Tibial artery (tissue), 4 donors: ENCODE measurements around the gene AP2B1.
"Not testable (repeated sequence)": the region's sequence is repeated elsewhere in the genome, so short reads cannot be mapped to it uniquely, and the experiment has no call there.

Experiments
- DNase-seq, 2 donors: peaks; one replicate each; pipeline ENCODE4 v3.0.0-alpha.2; 2019
- H3K27ac ChIP-seq, 2 donors: fragments of 200-600 bp; sonication (generic) in 1 of 2; 1 replicate in 1 of 2; 2 replicates in 1 of 2; pipeline ENCODE4 v1.5.1; 2018 to 2019; ENCODE audit warnings: mild to moderate bottlenecking in 1 of 2
- H3K27me3 ChIP-seq, 2 donors: fragments of 200-600 bp; sonication (generic) in 1 of 2; one replicate each; pipeline versions ENCODE4 v1.5.1 to v1.6.0; 2016 to 2019
- H3K36me3 ChIP-seq, 3 donors: fragments of 200-600 bp; sonication (generic) in 2 of 3; one replicate each; pipeline ENCODE4 v1.5.1; 2016 to 2019; ENCODE audit warnings: mild to moderate bottlenecking in 2 of 3
- H3K4me1 ChIP-seq, 4 donors: fragments of 200-600 bp; sonication (generic) in 2 of 4; 1 replicate in 3 of 4; 2 replicates in 1 of 4; pipeline ENCODE4 v1.5.1; 2016 to 2019
- H3K4me3 ChIP-seq, 2 donors: fragments of 200-600 bp; sonication (generic) in 1 of 2; 1 replicate in 1 of 2; 2 replicates in 1 of 2; pipeline ENCODE4 v1.5.1; 2018 to 2019; ENCODE audit warnings: mild to moderate bottlenecking in 2 of 2
- H3K9me3 ChIP-seq, 3 donors: fragments of 200-600 bp; sonication (generic) in 1 of 3; one replicate each; pipeline ENCODE4 v1.5.1; 2016 to 2019
- CTCF ChIP-seq, 2 experiments: fragments of 200-600 bp in 1 of 2; fragments of 450-650 bp in 1 of 2; IDR thresholded peaks; one replicate each; pipeline ENCODE4 v1.5.1; 2017 to 2019; ENCODE audit warnings: antibody characterized with exemption in 2 of 2, mild to moderate bottlenecking in 1 of 2, moderate library complexity in 1 of 2
- intact Hi-C: fragments of 100-400 bp; cut with DNase I; formaldehyde crosslinking; loops from one replicate; pipeline ENCODE4 v1.15.0; 2023; ENCODE audit warnings: low total_unique reads

AP2B1 gene

DNA sequence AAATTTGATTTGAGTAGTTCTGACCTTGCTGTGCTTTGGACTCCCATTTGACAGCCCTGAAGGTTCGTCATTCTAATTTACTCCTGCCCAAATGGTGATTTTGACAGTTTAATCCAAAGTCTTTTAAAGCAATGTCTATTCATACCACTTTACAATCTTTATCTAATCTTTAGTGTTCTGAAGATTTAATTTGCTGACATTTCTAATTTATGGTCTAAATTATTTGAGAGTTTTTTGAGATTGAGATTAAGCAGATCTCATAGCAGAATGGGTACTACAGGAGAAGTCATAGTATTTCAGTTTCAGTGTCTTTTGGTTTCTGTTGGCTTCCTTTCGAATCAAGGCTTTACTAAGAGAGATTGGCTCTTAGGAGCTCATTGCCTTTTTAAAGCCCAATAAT lies 111.7 kb downstream of the AP2B1 start:
- peaks cover 11 to 35% (median 18%) of the 10 kb centered on the region in 3 donors for H3K36me3 ChIP-seq
- no peaks in the 10 kb centered on the region for H3K9me3 ChIP-seq
- no peak for DNase-seq
- H3K4me1 ChIP-seq = peaks cover 0 to 7% (median 0%) of the 10 kb centered on the region in 4 donors
- H3K27me3 ChIP-seq = no peaks in the 10 kb centered on the region
- intact Hi-C loops = no loop called here
- no peak overlapping the region for H3K4me3 ChIP-seq
- H3K27ac ChIP-seq = no peak overlapping the region
- no peak for TF ChIP-seq CTCF (IDR thresholded peaks at IDR 0.05)

- Histone ChIP-seq H3K4me3 (no peak overlapping the region), H3K9me3 (no peaks in the 10 kb centered on the region), H3K36me3 (peaks cover 2 to 22% (median 5%) of the 10 kb centered on the region in 3 donors), H3K27ac (peak overlapping the region in 1 of 2 donors; percentile 14), H3K4me1 (peaks cover 0 to 7% (median 0%) of the 10 kb centered on the region in 4 donors), H3K27me3 (no peaks in the 10 kb centered on the region)
- TF ChIP-seq CTCF (IDR thresholded peaks at IDR 0.05) = no peak
- no peak for DNase-seq
- intact Hi-C loops = no loop called here
These were observed 113.0 kb downstream of the AP2B1 start for GRCh38 chr17:35700150-35700549.

DNA sequence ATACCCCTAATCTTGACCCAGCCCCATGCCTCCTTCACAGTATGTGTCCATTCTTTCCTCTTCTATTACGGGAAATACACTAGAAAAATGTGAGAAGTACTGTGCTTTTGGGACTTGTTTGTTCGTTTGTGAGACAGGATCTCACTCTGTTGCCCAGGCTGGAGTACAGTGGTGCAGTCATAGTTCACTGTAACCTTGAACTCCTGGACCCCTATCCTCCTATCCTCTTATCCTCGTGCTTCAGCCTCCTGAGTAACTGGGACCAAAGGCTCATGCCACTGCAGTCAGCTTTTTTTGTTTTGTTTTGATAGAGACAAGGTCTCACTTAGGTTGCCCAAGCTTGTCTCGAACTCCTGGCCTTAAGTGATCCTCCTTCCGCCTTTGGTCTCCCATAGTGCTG lies 114.4 kb downstream of the AP2B1 start:
- no peak for TF ChIP-seq CTCF (IDR thresholded peaks at IDR 0.05)
- H3K36me3 ChIP-seq = peaks cover 0 to 13% (median 0%) of the 10 kb centered on the region in 3 donors
- intact Hi-C loops = no loop called here
- no peaks in the 10 kb centered on the region for H3K27me3 ChIP-seq
- no peaks in the 10 kb centered on the region for H3K9me3 ChIP-seq
- DNase-seq = no peak
- H3K4me1 ChIP-seq = peaks cover 0 to 7% (median 0%) of the 10 kb centered on the region in 4 donors
- H3K4me3 ChIP-seq = no peak overlapping the region
- H3K27ac ChIP-seq = no peak overlapping the region

GRCh38 chr17:35703308-35703707 lies 116.2 kb downstream of the AP2B1 start:
- H3K4me3 ChIP-seq, H3K36me3 ChIP-seq, H3K27ac ChIP-seq, H3K27me3 ChIP-seq, intact Hi-C loops, DNase-seq, H3K4me1 ChIP-seq, H3K9me3 ChIP-seq: not testable (repeated sequence)

DNA sequence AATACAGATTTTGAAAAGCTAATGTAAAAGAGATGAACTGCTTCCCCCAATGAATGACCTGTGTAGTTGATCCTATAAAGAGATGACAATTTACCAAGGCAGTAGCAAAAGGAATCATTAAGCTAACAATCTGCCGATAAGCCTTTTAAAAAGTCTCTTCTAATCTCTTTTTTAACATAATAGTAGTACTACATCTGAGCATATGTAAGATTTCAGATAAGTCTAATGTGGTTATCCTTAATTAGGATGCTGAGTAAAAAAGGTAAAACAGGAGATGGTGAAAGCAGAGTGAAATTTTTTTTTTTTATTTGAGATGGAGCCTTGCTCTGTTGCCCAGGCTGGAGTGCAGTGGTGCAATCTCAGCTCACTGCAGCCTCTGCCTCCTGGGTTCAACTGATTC lies 118.1 kb downstream of the AP2B1 start:
- no peak overlapping the region for H3K4me3 ChIP-seq
- intact Hi-C loops = no loop called here
- no peak for DNase-seq
- no peaks in the 10 kb centered on the region for H3K27me3 ChIP-seq
- peaks cover 0 to 2% (median 0%) of the 10 kb centered on the region in 4 donors for H3K4me1 ChIP-seq
- peaks cover 9 to 23% (median 15%) of the 10 kb centered on the region in 3 donors for H3K36me3 ChIP-seq
- no peak for TF ChIP-seq CTCF (IDR thresholded peaks at IDR 0.05)
- H3K9me3 ChIP-seq = no peaks in the 10 kb centered on the region
- no peak overlapping the region for H3K27ac ChIP-seq

- Histone ChIP-seq H3K9me3 (no peaks in the 10 kb centered on the region), H3K36me3 (peaks cover 14 to 28% (median 19%) of the 10 kb centered on the region in 3 donors), H3K27ac (no peak overlapping the region), H3K4me3 (no peak overlapping the region), H3K4me1 (no peaks in the 10 kb centered on the region), H3K27me3 (no peaks in the 10 kb centered on the region)
- intact Hi-C loops = no loop called here
- DNase-seq = no peak
- TF ChIP-seq CTCF (IDR thresholded peaks at IDR 0.05) = no peak
These were observed 118.6 kb downstream of the AP2B1 start for GRCh38 chr17:35705705-35706104.
